ENCODE measurements around the gene STK38. TPM values are rescaled to one million over a fixed set of nuclear protein-coding genes. Genes with fewer than 3 reads are reported as not detected.

STK38 gene
- total RNA-seq, 2 experiments from 2014 or later, result 47.0 to 48.4 TPM

DNA sequence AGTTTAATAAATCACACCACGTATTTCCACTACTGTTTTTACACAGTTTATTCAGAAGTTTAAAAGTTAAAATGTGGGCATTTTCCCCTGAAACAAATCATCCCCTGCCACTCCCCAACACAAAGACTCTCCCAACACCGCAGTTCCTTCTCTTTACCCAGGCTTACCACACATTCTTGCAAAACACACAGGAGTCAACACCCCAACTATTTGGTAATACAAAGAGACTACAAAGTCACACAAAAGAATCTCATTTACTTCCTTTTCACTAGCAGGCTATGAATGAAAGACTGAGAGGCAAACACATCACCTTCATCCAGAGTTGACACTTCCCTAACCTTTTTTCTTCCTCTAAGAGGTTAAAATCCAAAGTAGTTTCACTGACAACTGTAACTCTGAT is 53.4 kb downstream of the STK38 start:
- H3K4me1 Mint-ChIP-seq (ENCODE audit: low read depth), result peaks cover 46% of the 10 kb centered on the region
- H3K9me3 Mint-ChIP-seq, result no peaks in the 10 kb centered on the region
- H3K27ac Mint-ChIP-seq, result peak overlapping the region; percentile 84
- TF ChIP-seq, protein P1, sequence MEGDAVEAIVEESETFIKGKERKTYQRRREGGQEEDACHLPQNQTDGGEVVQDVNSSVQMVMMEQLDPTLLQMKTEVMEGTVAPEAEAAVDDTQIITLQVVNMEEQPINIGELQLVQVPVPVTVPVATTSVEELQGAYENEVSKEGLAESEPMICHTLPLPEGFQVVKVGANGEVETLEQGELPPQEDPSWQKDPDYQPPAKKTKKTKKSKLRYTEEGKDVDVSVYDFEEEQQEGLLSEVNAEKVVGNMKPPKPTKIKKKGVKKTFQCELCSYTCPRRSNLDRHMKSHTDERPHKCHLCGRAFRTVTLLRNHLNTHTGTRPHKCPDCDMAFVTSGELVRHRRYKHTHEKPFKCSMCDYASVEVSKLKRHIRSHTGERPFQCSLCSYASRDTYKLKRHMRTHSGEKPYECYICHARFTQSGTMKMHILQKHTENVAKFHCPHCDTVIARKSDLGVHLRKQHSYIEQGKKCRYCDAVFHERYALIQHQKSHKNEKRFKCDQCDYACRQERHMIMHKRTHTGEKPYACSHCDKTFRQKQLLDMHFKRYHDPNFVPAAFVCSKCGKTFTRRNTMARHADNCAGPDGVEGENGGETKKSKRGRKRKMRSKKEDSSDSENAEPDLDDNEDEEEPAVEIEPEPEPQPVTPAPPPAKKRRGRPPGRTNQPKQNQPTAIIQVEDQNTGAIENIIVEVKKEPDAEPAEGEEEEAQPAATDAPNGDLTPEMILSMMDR (IDR thresholded peaks at IDR 0.05), result no peak
- H3K4me3 Mint-ChIP-seq, result no peak overlapping the region
- ATAC-seq (ENCODE audit: poor library complexity) (no peak), DNase-seq (peak in 2 of 14 experiments; percentile 17 to 34)
- peaks cover 92% of the 10 kb centered on the region for H3K36me3 Mint-ChIP-seq (ENCODE audit: low read depth)
- CTCF ChIA-PET, result interaction anchor here (1.9 kb wide), 1 partner anchor 10 kb away, joined by 4 read pairs; no protein-coding TSS in a partner anchor
- H3K27me3 Mint-ChIP-seq, result no peaks in the 10 kb centered on the region
- POLR2A ChIA-PET, result interaction anchor here (1.1 kb wide), 1 partner anchor 86 kb away, joined by 3 read pairs; no protein-coding TSS in a partner anchor
- Histone ChIP-seq H3K36me3 (ENCODE audit: insufficient read depth, low read length) (peaks cover 80% of the 10 kb centered on the region), H3K4me1 (ENCODE audit: insufficient read depth, low read length) (peaks cover 14% of the 10 kb centered on the region), H3K27ac (ENCODE audit: low read depth in 1 of 2, low read length in 2 of 2) (peak overlapping the region in 1 of 2 donors; percentile 19), H3K27me3 (ENCODE audit: control insufficient read depth in 1 of 2, insufficient read depth in 2 of 2, low read length in 2 of 2) (no peaks in the 10 kb centered on the region), H3K4me3 (ENCODE audit: low read length) (no peak overlapping the region), H3K9me3 (ENCODE audit: control insufficient read depth in 1 of 2, insufficient read depth in 1 of 2, low read length in 2 of 2) (no peaks in the 10 kb centered on the region)
- intact Hi-C loops (cut with DNase I, micrococcal nuclease), result loop anchor here in 1 of 2 experiments (10.0 kb wide), 1 partner anchor 49 kb away; the partner anchor contains the start of genes KCTD20 and PXT1

DNA sequence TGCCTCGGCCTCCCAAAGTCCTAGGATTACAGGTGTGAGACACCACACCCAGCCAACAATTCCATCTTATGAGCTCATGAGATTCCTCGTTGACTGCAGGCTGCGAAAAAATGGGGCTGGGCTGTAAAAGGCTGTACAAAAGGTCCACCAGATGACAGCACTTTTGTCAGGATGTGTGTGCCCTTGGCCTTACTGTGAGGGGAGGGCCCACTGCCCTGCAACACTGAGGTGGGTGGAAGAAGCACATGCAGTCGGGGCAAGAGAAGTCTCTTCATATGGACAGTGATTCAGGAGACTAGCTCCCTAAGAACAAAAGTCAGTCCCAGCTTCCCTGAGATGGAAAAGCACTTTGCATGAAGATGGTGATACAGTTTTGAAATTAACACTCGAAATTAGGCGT is 54.0 kb downstream of the STK38 start:
- Mint-ChIP-seq H3K36me3 (ENCODE audit: low read depth) (peaks cover 92% of the 10 kb centered on the region), H3K9me3 (no peaks in the 10 kb centered on the region), H3K4me3 (no peak overlapping the region), H3K4me1 (ENCODE audit: low read depth) (peaks cover 50% of the 10 kb centered on the region), H3K27ac (peak overlapping the region; percentile 84), H3K27me3 (no peaks in the 10 kb centered on the region)
- Histone ChIP-seq H3K4me3 (ENCODE audit: low read length) (no peak overlapping the region), H3K36me3 (ENCODE audit: insufficient read depth, low read length) (peaks cover 80% of the 10 kb centered on the region), H3K9me3 (ENCODE audit: control insufficient read depth in 1 of 2, insufficient read depth in 1 of 2, low read length in 2 of 2) (no peaks in the 10 kb centered on the region), H3K27me3 (ENCODE audit: control insufficient read depth in 1 of 2, insufficient read depth in 2 of 2, low read length in 2 of 2) (no peaks in the 10 kb centered on the region), H3K4me1 (ENCODE audit: insufficient read depth, low read length) (peaks cover 14% of the 10 kb centered on the region), H3K27ac (ENCODE audit: low read depth in 1 of 2, low read length in 2 of 2) (peak overlapping the region in 1 of 2 donors; percentile 19)
- POLR2A ChIA-PET, result interaction anchor here (0.6 to 1.1 kb wide), 2 partner anchors 86 to 862 kb away, joined by 3 read pairs; no protein-coding TSS in a partner anchor
- TF ChIP-seq, protein P1 (IDR thresholded peaks at IDR 0.05), result no peak
- CTCF ChIA-PET, result interaction anchor here (1.9 kb wide), 1 partner anchor 11 kb away, joined by 4 read pairs; no protein-coding TSS in a partner anchor
- ATAC-seq (ENCODE audit: poor library complexity) (no peak), DNase-seq (no peak)
- intact Hi-C loops (cut with DNase I, micrococcal nuclease), result loop anchor here in 1 of 2 experiments (10.0 kb wide), 1 partner anchor 49 kb away; the partner anchor contains the start of genes KCTD20 and PXT1

DNA sequence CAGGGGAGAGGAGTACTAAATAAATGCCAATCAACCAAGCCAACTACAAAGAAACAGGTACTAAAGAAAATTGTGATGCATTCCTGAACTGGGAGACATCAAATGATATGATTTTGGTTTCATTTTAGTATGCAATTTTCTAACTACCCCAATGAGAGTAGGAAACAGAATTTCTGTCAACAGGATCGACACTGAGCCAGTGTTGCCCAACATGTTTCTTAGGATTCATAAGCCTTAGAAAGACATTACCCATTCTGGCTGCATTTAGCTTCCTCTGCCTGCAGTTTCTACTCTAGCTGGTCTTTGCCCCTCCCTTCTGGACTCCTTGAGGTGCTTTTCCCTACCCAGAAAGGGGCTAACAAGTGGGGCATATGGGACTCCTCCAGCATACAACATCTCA is 54.7 kb downstream of the STK38 start:
- H3K36me3 Mint-ChIP-seq (ENCODE audit: low read depth), result peaks cover 92% of the 10 kb centered on the region
- DNase-seq (no peak), ATAC-seq (ENCODE audit: poor library complexity) (no peak)
- H3K4me1 Mint-ChIP-seq (ENCODE audit: low read depth), result peaks cover 56% of the 10 kb centered on the region
- Histone ChIP-seq H3K4me3 (ENCODE audit: low read length) (no peak overlapping the region), H3K36me3 (ENCODE audit: insufficient read depth, low read length) (peaks cover 80% of the 10 kb centered on the region), H3K4me1 (ENCODE audit: insufficient read depth, low read length) (peaks cover 14% of the 10 kb centered on the region), H3K27me3 (ENCODE audit: control insufficient read depth in 1 of 2, insufficient read depth in 2 of 2, low read length in 2 of 2) (no peaks in the 10 kb centered on the region), H3K27ac (ENCODE audit: low read depth in 1 of 2, low read length in 2 of 2) (peak overlapping the region in 1 of 2 donors; percentile 10), H3K9me3 (ENCODE audit: control insufficient read depth in 1 of 2, insufficient read depth in 1 of 2, low read length in 2 of 2) (no peaks in the 10 kb centered on the region)
- CTCF ChIA-PET, result no interaction called here
- TF ChIP-seq, protein P1 (IDR thresholded peaks at IDR 0.05), result no peak
- peak overlapping the region; percentile 69 for H3K27ac Mint-ChIP-seq
- H3K9me3 Mint-ChIP-seq, result no peaks in the 10 kb centered on the region
- POLR2A ChIA-PET, result no interaction called here
- no peak overlapping the region for H3K4me3 Mint-ChIP-seq
- no peaks in the 10 kb centered on the region for H3K27me3 Mint-ChIP-seq
- intact Hi-C loops (cut with DNase I, micrococcal nuclease), result loop anchor here in 1 of 2 experiments (10.0 kb wide), 1 partner anchor 48 kb away; the partner anchor contains the start of genes KCTD20 and PXT1

Measured in CD4-positive, alpha-beta T cell (primary cell).